H1 (cell line): ENCODE data around the gene JMJD7. TPM values are rescaled to one million over a fixed set of nuclear protein-coding genes. Genes with fewer than 3 reads are reported as not detected.

Experiments used
- CTCF ChIA-PET: fragments of 300-600 bp; sonication (Branson Sonifier 250); formaldehyde crosslinking; loops from one replicate; lab custom pipeline; 2021; ENCODE audit not compliant: partially characterized antibody; lab: Charles Lee
- POLR2A ChIA-PET: fragments of 300-600 bp; sonication (Branson Sonifier 250); formaldehyde crosslinking; loops from one replicate; lab custom pipeline; 2021; ENCODE audit warnings: inconsistent platforms; ENCODE audit not compliant: partially characterized antibody; lab: Charles Lee
- DNase-seq, 2 experiments: peaks; one replicate each; pipeline versions ENCODE4 v3.0.0 to v3.0.0-alpha.2; 2010 to 2022; ENCODE audit warnings: low spot score in 2 of 2, low read depth in 1 of 2, mixed read lengths in 1 of 2
- FAIRE-seq: peaks from 2 replicates; lab custom pipeline; 2011; peaks lifted over from hg19 to GRCh38; lab: Jason Lieb, UNC
- H2AFZ ChIP-seq: 2 replicates; pipeline ENCODE4 v1.8.1; 2012; ENCODE audit warnings: low read length, inconsistent platforms
- H2AK5ac ChIP-seq: 2 replicates; pipeline ENCODE4 v1.6.1; 2013; ENCODE audit warnings: low read depth, low read length
- H2BK120ac ChIP-seq: replicated peaks from 2 replicates; pipeline ENCODE3; 2013; ENCODE audit warnings: low read depth, low read length, inconsistent platforms
- H2BK12ac ChIP-seq: 2 replicates; pipeline ENCODE4 v1.6.1; 2013; ENCODE audit warnings: low read depth, low read length
- H2BK15ac ChIP-seq: 2 replicates; pipeline ENCODE4 v1.6.1; 2013; ENCODE audit warnings: low read length
- H2BK20ac ChIP-seq: 2 replicates; pipeline ENCODE4 v1.6.1; 2013; ENCODE audit warnings: low read length
- H2BK5ac ChIP-seq: 2 replicates; pipeline ENCODE4 v1.6.1; 2013; ENCODE audit warnings: low read depth, low read length
- H3K14ac ChIP-seq: 2 replicates; pipeline ENCODE4 v1.6.1; 2013; ENCODE audit warnings: inconsistent platforms; ENCODE audit not compliant: insufficient read length
- H3K18ac ChIP-seq: 2 replicates; pipeline ENCODE4 v1.6.1; 2013; ENCODE audit warnings: low read length; ENCODE audit errors: extremely low read depth
- H3K23ac ChIP-seq: 2 replicates; pipeline ENCODE4 v1.6.1; 2013; ENCODE audit warnings: inconsistent platforms; ENCODE audit not compliant: insufficient read length
- H3K23me2 ChIP-seq: 2 replicates; pipeline ENCODE4 v1.6.1; 2013; ENCODE audit warnings: low read depth, low read length
- H3K27ac ChIP-seq: 2 replicates; pipeline ENCODE4 v1.6.1; 2011; ENCODE audit warnings: low read depth, low read length, inconsistent platforms
- H3K27me3 ChIP-seq, 4 experiments: replicated peaks in 1 of 4; 1 replicate in 1 of 4; 2 replicates in 3 of 4; pipeline versions ENCODE4 v1.6.1 to v1.8.1; 2011 to 2013; ENCODE audit warnings: low read length in 3 of 4, mild to moderate bottlenecking in 3 of 4, inconsistent platforms in 2 of 4, mixed read lengths in 2 of 4, moderate library complexity in 1 of 4; ENCODE audit not compliant: control insufficient read depth in 3 of 4, insufficient read depth in 3 of 4; ENCODE audit errors: extremely low read depth in 1 of 4
- H3K36me3 ChIP-seq, 4 experiments: 2 replicates each; pipeline versions ENCODE4 v1.6.1 to v1.8.1; 2011 to 2013; ENCODE audit warnings: mild to moderate bottlenecking in 4 of 4, low read length in 3 of 4, moderate library complexity in 2 of 4, control low read depth in 1 of 4, inconsistent platforms in 1 of 4; ENCODE audit not compliant: insufficient read depth in 4 of 4, control insufficient read depth in 2 of 4
- H3K4ac ChIP-seq: replicated peaks from 2 replicates; pipeline ENCODE3; 2013; ENCODE audit warnings: low read length, low read depth, mixed read lengths, inconsistent platforms; ENCODE audit not compliant: insufficient read length
- H3K4me1 ChIP-seq, 4 experiments: replicated peaks in 1 of 4; 1 replicate in 1 of 4; 2 replicates in 3 of 4; pipeline versions ENCODE4 v1.6.1 to v1.8.1; 2011 to 2013; ENCODE audit warnings: low read length in 3 of 4, inconsistent platforms in 2 of 4, mixed read lengths in 1 of 4; ENCODE audit not compliant: insufficient read depth in 4 of 4, control insufficient read depth in 3 of 4
- H3K4me2 ChIP-seq, 2 experiments: 2 replicates each; pipeline versions ENCODE4 v1.6.1 to v1.8.1; 2011 to 2013; ENCODE audit warnings: low read depth in 2 of 2, low read length in 2 of 2, control low read depth in 1 of 2, inconsistent platforms in 1 of 2, mild to moderate bottlenecking in 1 of 2; ENCODE audit not compliant: insufficient read depth in 1 of 2
- H3K4me3 ChIP-seq, 4 experiments: fragments of 200-600, 300-600 bp in 1 of 4; sonication (generic), shearing (Covaris generic), sonication (Bioruptor Twin) in 1 of 4; 2 replicates each; pipeline versions ENCODE4 v1.5.1 to v1.8.1; 2011 to 2016; ENCODE audit warnings: low read length in 4 of 4, low read depth in 3 of 4, control low read depth in 2 of 4, inconsistent platforms in 2 of 4, mild to moderate bottlenecking in 2 of 4, mixed read lengths in 1 of 4, moderate library complexity in 1 of 4; ENCODE audit not compliant: insufficient read depth in 2 of 4; ENCODE audit errors: extremely low read depth in 1 of 4
- H3K56ac ChIP-seq: replicated peaks from 2 replicates; pipeline ENCODE3; 2013; ENCODE audit warnings: low read depth, mild to moderate bottlenecking, mixed read lengths, low read length, inconsistent platforms; ENCODE audit not compliant: insufficient read length
- H3K79me1 ChIP-seq: 2 replicates; pipeline ENCODE4 v1.6.1; 2013; ENCODE audit warnings: low read depth, low read length, control low read depth
- H3K79me2 ChIP-seq, 2 experiments: 2 replicates each; pipeline versions ENCODE4 v1.6.1 to v1.8.1; 2012 to 2013; ENCODE audit warnings: low read length in 2 of 2, mild to moderate bottlenecking in 2 of 2, inconsistent platforms in 1 of 2; ENCODE audit not compliant: insufficient read depth in 2 of 2, control insufficient read depth in 1 of 2
- H3K9ac ChIP-seq, 4 experiments: replicated peaks in 1 of 4; 1 replicate in 1 of 4; 2 replicates in 3 of 4; pipeline versions ENCODE4 v1.6.1 to v1.8.1; 2011 to 2013; ENCODE audit warnings: low read depth in 3 of 4, low read length in 3 of 4, control low read depth in 2 of 4, mild to moderate bottlenecking in 2 of 4, moderate library complexity in 2 of 4, inconsistent platforms in 1 of 4; ENCODE audit errors: extremely low read depth in 1 of 4
- H3K9me3 ChIP-seq, 2 experiments: 2 replicates each; pipeline versions ENCODE4 v1.6.1 to v1.8.1; 2012 to 2013; ENCODE audit warnings: mild to moderate bottlenecking in 2 of 2, moderate library complexity in 2 of 2, control low read depth in 1 of 2, inconsistent platforms in 1 of 2, low read depth in 1 of 2, low read length in 1 of 2, mixed read lengths in 1 of 2; ENCODE audit not compliant: insufficient read depth in 2 of 2
- H4K20me1 ChIP-seq, 2 experiments: replicated peaks in 1 of 2; 2 replicates each; pipeline versions ENCODE3 to v1.8.1; 2011 to 2013; ENCODE audit warnings: inconsistent platforms in 2 of 2, low read length in 2 of 2, mild to moderate bottlenecking in 1 of 2; ENCODE audit not compliant: insufficient read depth in 2 of 2, control insufficient read depth in 1 of 2
- H4K5ac ChIP-seq: 2 replicates; pipeline ENCODE4 v1.6.1; 2013; ENCODE audit warnings: low read length, low read depth, mixed read lengths, inconsistent platforms; ENCODE audit not compliant: insufficient read length
- H4K8ac ChIP-seq: 2 replicates; pipeline ENCODE4 v1.8.0; 2013; ENCODE audit warnings: mild to moderate bottlenecking, moderate library complexity, low read length, inconsistent platforms; ENCODE audit not compliant: insufficient read depth; ENCODE audit errors: extremely low read depth
- H4K91ac ChIP-seq: replicated peaks from 2 replicates; pipeline ENCODE3; 2013; ENCODE audit warnings: low read length, mixed read lengths, inconsistent platforms; ENCODE audit not compliant: insufficient read length
- HDAC6 ChIP-seq: IDR thresholded peaks from one replicate; pipeline ENCODE4 v1.7.1; 2012; ENCODE audit warnings: low read depth, mild to moderate bottlenecking, inconsistent platforms, low read length, moderate library complexity
- KDM1A ChIP-seq: fragments of 200-600, 300-600 bp; sonication (generic); IDR thresholded peaks from 2 replicates; pipeline ENCODE4 v1.7.1; 2016; ENCODE audit warnings: mild to moderate bottlenecking, low read length, borderline replicate concordance
- MAFK ChIP-seq: IDR thresholded peaks from 2 replicates; pipeline ENCODE4 v1.6.1; 2012; ENCODE audit warnings: low read depth, mild to moderate bottlenecking, improper control_type of control experiment, low read length
- RNF2 ChIP-seq: fragments of 200-900, 300-1000 bp; sonication (generic); IDR thresholded peaks from 2 replicates; pipeline ENCODE4 v1.7.1; 2016; ENCODE audit warnings: borderline replicate concordance, low read depth, mild to moderate bottlenecking, antibody characterized with exemption, low read length; ENCODE audit not compliant: poor library complexity, severe bottlenecking; ENCODE audit errors: missing control alignments
- SP1 ChIP-seq: IDR thresholded peaks from 2 replicates; pipeline ENCODE4 v1.6.1; 2011; ENCODE audit warnings: low read depth, low read length
- YY1 ChIP-seq: IDR thresholded peaks from 2 replicates; pipeline ENCODE4 v1.6.1; 2011; ENCODE audit warnings: low read depth, mild to moderate bottlenecking, low read length
- WGBS, 2 experiments: shearing (Covaris generic) in 1 of 2; methylation state at CpG; one replicate each; pipeline versions ENCODE4 v1.1.6 to v1.1.7; 2013 to 2015; ENCODE audit warnings: low lambda C conversion rate in 2 of 2, mixed read lengths in 2 of 2, inconsistent platforms in 1 of 2, low coverage in 1 of 2, missing lambda C conversion rate in 1 of 2; ENCODE audit not compliant: insufficient replicate concordance in 2 of 2, insufficient coverage in 1 of 2, insufficient read length in 1 of 2; ENCODE audit errors: extremely low coverage in 1 of 2, missing lambda C conversion rate in 1 of 2; 5-methylcytosine and 5-hydroxymethylcytosine counted together
- polyA plus RNA-seq, 7 experiments: library from polyadenylated mRNA; depleted of rRNA in 3 of 7; stranded (reverse) in 5 of 7; unstranded in 2 of 7; fragments of >200 nt in 5 of 7; fragments of 200-250 nt in 2 of 7; gene quantifications; 1 replicate in 5 of 7; 2 replicates in 1 of 7; 4 replicates in 1 of 7; pipeline versions ENCODE4 v1.2.1 to v1.2.3, GENCODE V29; 2011 to 2013; ENCODE audit warnings: missing spikeins in 2 of 7, mixed read lengths in 2 of 7
- total RNA-seq: library from RNA; stranded (reverse); fragmentation: NEBNext Ultra II Directional; extraction: Animal tissue kit (Norgen Biotek cat#: 25700); gene quantifications from 2 replicates; pipeline ENCODE4 v1.2.1, GENCODE V29; 2021

The JMJD7 gene
- total and polyA plus RNA-seq, 2 of the 8 experiments (the other 6 are each of a cell fraction or from before 2014, with no cell fraction given) = 15.0 to 20.0 TPM

DNA sequence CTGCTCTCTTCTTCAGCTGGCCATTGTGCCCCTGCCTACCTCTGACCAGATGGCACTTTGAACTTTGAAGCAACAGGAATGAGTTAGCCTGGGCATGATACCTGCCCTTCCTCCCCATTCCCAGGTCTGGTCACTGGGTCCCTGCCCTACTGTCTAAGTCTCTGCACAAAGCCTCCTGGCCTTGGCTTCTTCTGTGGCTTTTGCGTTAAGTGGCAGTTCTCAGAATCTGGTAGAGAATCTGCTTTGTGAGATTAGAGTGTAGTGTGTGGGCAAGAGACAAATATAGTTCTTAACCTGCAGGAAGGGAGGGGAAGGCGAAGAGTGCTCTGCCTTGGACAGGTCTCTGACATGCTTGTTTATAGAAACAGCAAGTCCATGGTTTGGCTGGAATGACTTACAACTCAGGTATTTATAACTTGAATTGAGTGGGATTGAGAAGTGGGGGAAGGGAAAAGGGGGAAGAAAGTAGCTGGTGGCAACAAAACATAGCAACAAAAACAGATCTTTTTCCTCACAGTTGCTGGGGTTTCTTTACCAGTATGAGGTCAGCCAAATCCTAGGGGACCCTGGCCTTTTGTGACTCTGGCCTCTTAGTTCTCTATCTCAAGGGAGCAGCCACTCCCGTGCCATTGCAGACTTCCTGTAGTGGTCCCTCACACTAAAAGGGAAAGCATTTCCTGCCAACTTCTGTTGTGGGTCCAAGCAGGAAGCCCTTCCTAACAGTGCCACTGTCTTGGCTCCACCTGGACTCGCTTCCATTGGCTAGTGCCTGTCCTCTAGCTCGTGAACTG, 36.9 kb upstream of the JMJD7 start:
- H3K14ac ChIP-seq = no peak overlapping the region
- DNase-seq (no peak), FAIRE-seq (no peak)
- H3K4me2 ChIP-seq = peak overlapping the region; percentile 27 to 41; a peak in 3 of 4 replicates
- no peaks in the 10 kb centered on the region for H3K27me3 ChIP-seq
- no peaks in the 10 kb centered on the region for H3K23me2 ChIP-seq
- no peak overlapping the region for H4K5ac ChIP-seq
- no peak overlapping the region; the same call in 1 of the 2 replicates for H3K27ac ChIP-seq
- peak overlapping the region; percentile 88 for H2BK15ac ChIP-seq
- peak overlapping the region; percentile 78; the same call in 1 of the 2 replicates for H2AK5ac ChIP-seq
- 0 out of 2 replicates have a peak overlapping the region, but pooled peaks have one; percentile 43 for H2BK20ac ChIP-seq
- H3K79me1 ChIP-seq = no peaks in the 10 kb centered on the region
- 0 out of 2 replicates have a peak overlapping the region, but pooled peaks have one; percentile 7 for H2BK5ac ChIP-seq
- no peaks in the 10 kb centered on the region for H3K36me3 ChIP-seq
- H3K79me2 ChIP-seq = no peaks in the 10 kb centered on the region
- no peaks in the 10 kb centered on the region for H3K9me3 ChIP-seq
- 86% methylated on average over 5 of the region's 5 CpGs; no CpG with 5 or more reads in 1 of the 2 experiments for WGBS, 2 experiments
- H3K56ac ChIP-seq = no peak overlapping the region
- H3K9ac ChIP-seq = no peak overlapping the region
- peak overlapping the region; percentile 2 for H3K18ac ChIP-seq
- no peak overlapping the region for H2BK120ac ChIP-seq
- H4K91ac ChIP-seq = no peak overlapping the region
- H4K20me1 ChIP-seq = no peaks in the 10 kb centered on the region
- ChIA-PET CTCF (interaction anchor here (0.7 to 6.1 kb wide), 7 partner anchors 14 to 27 kb away, joined by 3 to 60 read pairs (median 4); partner anchors contain the start of gene MAPKBP1), POLR2A (interaction anchor here (0.8 to 5.1 kb wide), 2 partner anchors 10 to 16 kb away, joined by 3 to 24 read pairs; partner anchors contain the start of gene MAPKBP1)
- H3K4me3 ChIP-seq = no peak overlapping the region
- H4K8ac ChIP-seq = peak overlapping the region; percentile 54
- H3K4ac ChIP-seq = no peak overlapping the region
- peaks cover 6 to 19% (median 13%) of the 10 kb centered on the region in 4 experiments; a peak in 6 of 7 replicates for H3K4me1 ChIP-seq
- no peak overlapping the region for H3K23ac ChIP-seq
- H2AFZ ChIP-seq = no peak overlapping the region
- H2BK12ac ChIP-seq = peak overlapping the region; percentile 85
- TF ChIP-seq YY1 = no peak
- no peak for TF ChIP-seq MAFK
- TF ChIP-seq SP1 = no peak
- no peak for TF ChIP-seq HDAC6
- TF ChIP-seq RNF2 = no peak
- no peak for TF ChIP-seq KDM1A
